T-helper 2 cell treated with Interferon-gamma antibody and Interleukin-4, amounts not matched to agents 100 ng/mL and 5 ng/mL, for 36 hours (primary cell): ENCODE data around the gene OSBPL3. TPM values are rescaled to one million over a fixed set of nuclear protein-coding genes. Genes with fewer than 3 reads are reported as not detected.

Source experiments
- intact Hi-C: fragments of 100-400 bp; cut with micrococcal nuclease; formaldehyde crosslinking; loops from one replicate; pipeline ENCODE4 v1.15.1; 2023
- total RNA-seq: library from RNA; stranded (reverse); gene quantifications from 2 replicates; pipeline ENCODE4 v1.2.3, GENCODE V29; 2022

Gene OSBPL3
- total RNA-seq, 1 donor from 2014 or later: 106 TPM

DNA sequence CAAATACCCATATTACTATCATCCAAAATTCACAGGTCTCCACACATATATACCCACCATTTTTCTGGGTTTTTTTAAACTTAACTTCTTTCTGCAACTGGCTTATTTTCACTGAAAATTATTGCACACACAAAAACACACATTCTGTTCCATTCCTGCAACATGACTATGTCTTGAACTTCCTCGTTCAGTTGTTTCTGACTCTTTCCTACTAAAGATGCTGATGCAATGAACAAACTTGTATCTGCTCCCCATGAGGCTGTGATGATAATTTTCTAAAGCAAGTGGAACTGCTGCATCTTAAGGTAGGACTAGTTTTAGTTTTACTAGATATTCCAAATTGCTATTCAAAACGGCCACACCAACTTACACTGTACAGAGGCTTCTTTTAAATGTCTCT, 77.7 kb downstream of the OSBPL3 start:
- intact Hi-C loops: no loop called here

- intact Hi-C loops: loop anchor here (1.0 to 2.0 kb wide), 2 partner anchors 8 to 79 kb away; no protein-coding TSS in a partner anchor
Measured at GRCh38 chr7:24899905-24900304, 80.1 kb downstream of the OSBPL3 start.

DNA sequence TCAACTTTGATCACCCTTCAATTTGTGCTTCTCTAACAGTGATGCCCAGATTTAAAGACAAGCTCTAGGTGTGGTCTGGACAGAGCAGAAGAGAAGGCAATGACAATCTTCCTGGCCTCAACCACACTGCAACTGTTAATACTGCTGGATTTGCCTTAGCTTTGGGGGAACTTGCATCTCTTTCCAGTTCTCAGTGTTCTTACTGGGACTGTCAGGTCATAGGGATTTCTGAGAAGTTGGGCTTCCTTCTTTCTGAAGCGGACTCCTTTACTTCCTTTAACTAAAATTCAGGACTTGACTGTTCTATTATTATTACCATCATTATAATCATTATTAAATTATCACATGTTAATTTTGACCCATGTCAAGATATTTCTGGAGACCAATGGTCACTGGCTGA, 80.8 kb downstream of the OSBPL3 start:
- intact Hi-C loops: loop anchor here (1.0 to 2.0 kb wide), 2 partner anchors 9 to 78 kb away; no protein-coding TSS in a partner anchor

DNA sequence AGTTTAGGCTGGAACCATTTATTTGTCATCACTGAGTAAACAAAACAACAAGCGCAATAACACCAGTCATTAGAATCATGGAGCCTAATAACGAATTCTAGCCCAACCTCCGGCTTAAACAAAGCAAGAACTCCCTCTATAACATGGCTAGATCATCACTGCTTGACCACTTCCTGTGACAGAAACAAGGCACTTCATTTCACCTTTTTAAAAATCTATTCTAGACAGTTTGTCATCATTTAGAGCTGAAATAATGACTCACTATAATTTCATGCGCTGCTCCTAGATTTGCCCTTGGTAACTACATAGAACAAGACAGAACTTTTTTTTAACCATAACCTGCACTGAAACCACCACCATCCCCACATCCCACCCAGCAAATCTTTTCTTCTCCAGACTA, 81.3 kb downstream of the OSBPL3 start:
- intact Hi-C loops: loop anchor here (1.0 to 2.0 kb wide), 2 partner anchors 10 to 78 kb away; no protein-coding TSS in a partner anchor

GRCh38 chr7:24896031-24896501, 83.9 kb downstream of the OSBPL3 start:
- intact Hi-C loops: no loop called here

DNA sequence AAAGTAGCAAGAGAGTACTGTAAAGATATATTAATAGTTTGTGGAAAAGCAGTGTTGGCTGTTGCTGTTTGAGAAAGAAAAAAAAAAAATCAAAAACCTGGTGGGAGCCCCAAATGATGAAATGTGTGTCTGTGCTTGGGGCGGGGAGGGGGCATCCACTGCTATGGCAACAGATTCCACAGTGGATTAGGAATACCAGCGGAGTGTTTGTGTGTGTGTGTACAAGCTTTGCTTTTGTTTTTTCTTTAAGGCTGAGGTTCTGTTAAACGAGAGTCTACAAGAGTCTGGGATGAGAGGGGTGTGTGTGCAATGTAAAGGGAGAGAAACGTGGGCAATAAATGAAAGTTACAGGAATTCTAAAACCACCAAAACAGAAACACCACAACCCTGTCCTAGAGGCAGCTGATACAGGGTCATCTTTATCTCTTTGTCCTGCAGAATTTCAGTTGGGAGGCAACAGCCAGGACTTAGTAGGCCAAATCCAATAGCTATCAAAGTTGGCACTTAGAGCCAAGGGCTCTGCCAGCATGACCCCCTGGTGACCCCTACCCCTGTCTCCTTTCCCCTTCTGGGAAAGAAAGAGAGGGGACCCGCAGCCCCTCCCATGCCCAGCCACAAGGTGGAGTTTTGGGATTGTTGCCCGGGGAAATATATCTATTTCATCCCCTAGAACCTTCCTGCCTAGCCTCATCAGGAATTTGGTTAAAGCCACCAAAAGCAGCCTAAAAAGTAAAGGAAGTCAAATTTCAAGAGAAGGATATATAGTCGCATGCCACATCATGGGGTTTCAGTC, 85.4 kb downstream of the OSBPL3 start:
- intact Hi-C loops: no loop called here

- intact Hi-C loops: no loop called here
Measured at GRCh38 chr7:24891311-24891735, 88.7 kb downstream of the OSBPL3 start.

DNA sequence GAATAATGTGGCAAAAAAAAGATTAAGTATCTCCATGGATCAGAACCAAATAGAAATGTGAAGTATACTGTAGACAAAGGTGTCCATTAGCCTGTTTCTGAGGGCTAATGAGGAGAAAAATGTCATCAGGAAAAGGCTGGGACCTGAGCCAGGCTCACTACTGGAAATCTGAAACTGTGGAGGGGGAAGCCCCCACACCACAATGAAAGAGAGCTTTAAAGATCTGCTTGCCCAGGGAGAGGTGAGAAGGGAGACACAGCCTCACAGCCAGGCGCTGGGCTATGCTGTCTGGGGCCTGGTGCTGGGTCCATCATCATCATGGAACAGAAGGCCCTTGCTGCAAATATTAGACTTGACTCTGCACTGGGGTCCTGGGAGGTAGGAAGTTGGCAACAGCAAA, 90.4 kb downstream of the OSBPL3 start:
- intact Hi-C loops: no loop called here

GRCh38 chr7:24888653-24889052, 91.3 kb downstream of the OSBPL3 start:
- intact Hi-C loops: no loop called here

DNA sequence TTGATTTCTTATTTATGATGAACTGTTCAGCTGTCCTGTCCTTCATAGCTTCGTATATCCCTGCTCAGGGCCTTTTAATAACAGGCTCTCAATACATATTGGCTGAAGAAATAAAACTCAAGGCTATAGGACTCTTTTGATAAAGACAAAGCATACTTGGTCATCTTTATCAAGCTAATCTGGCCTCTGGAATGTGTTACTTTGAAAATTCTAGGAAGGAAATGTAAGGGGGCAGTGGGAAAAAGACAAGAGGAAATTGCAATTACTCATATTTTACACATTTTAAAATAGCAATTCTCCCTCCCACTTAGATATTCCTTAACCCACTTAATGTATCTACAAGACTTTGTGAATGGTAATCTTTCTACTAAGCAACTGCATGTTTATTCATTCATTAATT, 94.3 kb downstream of the OSBPL3 start:
- intact Hi-C loops: no loop called here

DNA sequence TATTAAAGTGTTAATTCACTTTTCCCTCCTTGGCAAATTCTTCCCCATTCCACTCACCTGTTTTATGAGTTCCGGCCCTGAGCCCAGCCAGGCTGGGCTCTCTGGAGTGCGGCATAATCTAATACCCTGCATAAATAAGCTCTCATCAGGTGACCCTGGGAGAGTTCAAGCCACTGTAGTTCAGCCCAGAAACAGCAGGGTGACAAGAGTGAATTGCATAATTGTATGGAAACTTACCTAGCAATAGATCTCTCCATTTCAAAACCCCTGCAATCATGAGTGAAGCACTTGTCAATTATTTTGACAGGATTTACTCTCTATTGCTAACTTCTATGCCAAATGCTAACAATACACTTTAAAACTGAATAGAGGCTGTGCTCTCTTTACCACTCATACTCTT, 94.7 kb downstream of the OSBPL3 start:
- intact Hi-C loops: no loop called here

DNA sequence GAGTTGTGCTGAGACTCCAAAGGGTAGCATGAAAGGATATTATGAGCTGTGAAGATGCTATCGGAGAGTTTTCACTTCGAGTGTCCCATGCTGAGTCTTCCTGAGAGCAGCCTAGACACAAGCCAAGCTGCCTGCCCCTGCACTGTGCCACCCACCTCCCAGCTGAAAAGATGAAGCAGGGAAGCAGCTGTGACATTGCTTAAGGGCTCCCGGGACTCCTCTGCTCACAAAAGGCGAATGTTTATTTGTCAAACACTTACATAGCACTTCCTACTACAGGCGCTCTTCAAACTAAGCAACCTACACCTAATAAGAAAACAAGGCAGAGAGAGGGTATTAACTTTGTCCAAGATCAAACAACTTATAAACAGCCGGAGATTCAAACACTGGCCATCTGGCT, 95.6 kb downstream of the OSBPL3 start:
- intact Hi-C loops: no loop called here

- intact Hi-C loops: no loop called here
Measured at GRCh38 chr7:24883622-24884013, 96.4 kb downstream of the OSBPL3 start.

- intact Hi-C loops: no loop called here
Measured at GRCh38 chr7:24882989-24883621, 96.9 kb downstream of the OSBPL3 start.

DNA sequence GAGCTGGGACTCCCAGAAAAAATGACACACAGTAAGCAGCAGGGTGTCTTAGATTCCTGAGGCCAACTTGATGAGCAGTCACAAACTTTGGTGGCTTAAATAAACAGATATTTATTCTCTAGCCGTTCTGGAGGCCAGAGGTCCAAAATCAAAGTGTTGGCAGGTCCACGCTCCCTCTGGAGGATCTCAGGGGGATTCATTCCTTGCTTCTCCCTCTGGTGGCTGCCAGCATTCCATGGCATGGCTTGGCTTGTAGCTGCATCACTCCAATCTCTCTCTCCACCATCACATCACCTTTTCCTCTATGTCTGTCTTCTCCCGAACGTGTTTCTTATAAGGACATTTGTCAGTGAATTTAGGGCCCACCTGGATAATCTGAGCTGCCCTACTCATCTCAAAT, 98.4 kb downstream of the OSBPL3 start:
- intact Hi-C loops: no loop called here

DNA sequence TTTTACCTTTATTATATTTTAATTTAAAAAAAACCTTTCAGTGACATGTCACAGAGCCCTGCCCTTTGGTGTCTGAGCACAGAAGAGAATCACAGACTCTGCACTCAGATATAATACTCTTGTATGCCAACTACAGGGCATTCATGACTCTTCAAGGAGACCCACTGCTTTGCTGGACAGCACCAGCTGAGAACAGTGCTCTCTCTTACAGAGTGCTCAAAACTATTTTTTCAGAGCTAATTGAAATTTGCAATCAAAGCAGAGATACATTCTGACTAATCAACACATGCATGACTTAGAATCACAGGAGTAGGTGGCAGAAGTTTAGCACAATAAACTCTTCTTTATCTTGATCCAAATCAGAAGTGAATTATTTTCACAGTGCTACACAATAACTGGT, 99.1 kb downstream of the OSBPL3 start:
- intact Hi-C loops: no loop called here

DNA sequence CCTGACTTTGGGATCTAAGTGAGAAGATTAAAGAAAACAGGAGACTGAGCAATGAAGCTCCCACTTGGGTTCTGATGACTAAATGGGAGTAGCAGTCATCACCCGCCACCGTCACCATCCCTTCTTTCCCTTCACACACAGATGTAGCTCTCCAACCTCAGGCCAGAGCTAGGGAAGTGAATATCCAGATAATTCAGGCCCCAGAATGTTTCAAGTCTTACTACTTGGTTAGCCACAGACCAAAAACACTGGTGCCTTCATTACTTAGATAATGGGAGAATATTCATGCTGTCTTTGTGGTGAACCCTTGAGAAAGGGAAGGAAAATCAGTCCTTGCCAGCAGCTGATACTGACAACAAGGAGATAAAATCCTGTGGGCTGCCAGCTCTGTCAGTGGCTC, 100.7 kb downstream of the OSBPL3 start:
- intact Hi-C loops: loop anchor here (2.0 kb wide), 2 partner anchors 42 to 58 kb away; no protein-coding TSS in a partner anchor

DNA sequence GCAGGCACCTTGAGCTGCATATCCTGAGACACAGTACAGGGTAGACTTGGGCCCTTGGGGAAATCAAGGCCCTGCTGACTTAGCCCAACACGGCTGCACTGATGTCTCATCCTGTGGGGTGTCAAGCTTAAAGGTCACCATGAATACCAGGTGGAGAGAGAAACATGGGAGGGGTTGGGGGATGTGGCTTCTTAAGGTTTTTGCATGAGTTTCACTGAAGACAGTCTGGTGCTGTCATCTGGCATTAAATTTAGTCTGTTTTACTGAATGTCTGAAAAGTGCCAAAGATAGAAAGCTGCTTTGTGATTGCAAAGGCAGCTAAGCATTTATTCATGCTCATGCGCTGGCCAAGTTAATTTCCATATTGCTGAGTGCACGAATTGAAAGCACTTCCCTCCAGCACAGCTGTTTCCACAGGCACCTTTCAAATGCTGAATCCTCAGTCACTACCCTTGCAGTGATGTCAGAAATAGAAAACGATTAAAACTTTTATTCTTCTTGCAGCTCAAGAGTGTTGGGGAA, 102.1 kb downstream of the OSBPL3 start:
- intact Hi-C loops: loop anchor here (1.0 to 2.0 kb wide), 3 partner anchors 29 to 57 kb away; no protein-coding TSS in a partner anchor

DNA sequence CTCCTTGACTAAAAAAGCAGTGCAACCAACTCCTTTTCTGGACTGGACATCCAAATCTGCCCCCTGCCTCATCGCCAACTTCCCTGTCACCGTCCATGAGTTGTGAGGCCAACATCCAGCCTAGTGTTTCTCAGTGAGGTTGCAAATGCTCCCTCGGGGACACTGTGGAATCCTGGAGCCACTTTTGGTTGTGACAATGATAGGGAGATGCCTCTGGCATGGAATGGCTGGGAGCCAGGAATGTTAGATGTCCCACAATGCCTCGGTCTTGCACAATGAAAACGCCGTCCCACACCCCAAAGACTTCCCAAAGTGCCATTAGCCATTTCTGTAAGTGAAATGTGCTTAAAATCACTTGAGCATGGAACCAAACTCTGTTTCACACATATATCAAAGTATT, 105.2 kb downstream of the OSBPL3 start:
- intact Hi-C loops: no loop called here

GRCh38 chr7:24873944-24874343, 106.0 kb downstream of the OSBPL3 start:
- intact Hi-C loops: no loop called here

GRCh38 chr7:24871770-24872169, 108.2 kb downstream of the OSBPL3 start:
- intact Hi-C loops: no loop called here

- intact Hi-C loops: no loop called here
Measured at GRCh38 chr7:24870766-24871165, 109.2 kb downstream of the OSBPL3 start.
